NCI-H748 (cell line): Measurements from ENCODE around the gene CASP4.

Experiments used
- DNase-seq: peaks from one replicate; lab custom pipeline; 2025; ENCODE audit not compliant: unreplicated experiment; lab: John Stamatoyannopoulos, UW

CASP4 gene

DNA sequence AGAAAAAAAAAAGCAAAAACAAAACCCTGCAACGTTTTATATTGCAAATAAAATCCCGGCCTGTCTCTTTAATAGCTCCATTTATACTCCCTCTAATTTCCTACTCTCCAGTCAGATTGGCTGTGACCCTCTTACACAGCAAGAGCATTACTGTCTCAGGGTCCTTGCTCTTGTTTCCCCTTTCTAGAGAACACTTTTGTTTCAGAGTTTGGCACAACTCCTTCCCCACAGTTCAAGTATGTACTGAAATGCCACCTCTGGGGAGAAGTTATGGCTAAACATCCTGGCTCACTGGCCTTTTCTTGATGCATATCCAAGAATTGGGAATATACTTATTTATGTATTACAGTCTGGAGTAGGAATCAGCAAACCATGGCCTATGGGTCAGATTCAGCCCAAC, 72.7 kb downstream of the CASP4 start:
- no peak for DNase-seq

DNA sequence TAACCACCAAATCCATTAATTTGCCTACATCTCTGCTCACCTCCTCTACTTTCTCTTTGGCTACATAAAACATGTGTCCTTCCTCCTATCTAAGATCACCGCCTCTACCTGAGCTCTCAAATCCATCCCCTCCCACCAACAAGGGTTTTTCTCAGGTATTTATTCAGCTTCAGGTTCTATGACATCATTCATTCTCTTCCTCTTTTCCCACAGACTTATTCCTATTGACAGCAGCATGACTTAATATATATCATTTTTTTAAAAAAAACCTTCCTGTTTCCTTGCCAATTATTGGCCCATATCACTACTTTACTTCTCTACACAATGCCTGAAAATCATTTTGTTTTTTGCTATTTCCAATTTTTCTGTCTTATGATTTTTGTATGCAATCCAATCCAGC, 74.5 kb downstream of the CASP4 start:
- DNase-seq: no peak
